GM18526 (cell line): ENCODE results near the gene KRT5.

ENCODE experiments used
- POLR2A ChIP-seq: IDR thresholded peaks from 3 replicates; pipeline ENCODE4 v1.6.1; 2011; ENCODE audit not compliant: insufficient read length; ENCODE audit errors: extremely low read depth

The KRT5 gene

GRCh38 chr12:52515927-52516831, 4.0 kb downstream of the KRT5 start:
- TF ChIP-seq POLR2A, result no peak

- TF ChIP-seq POLR2A, result no peak
Measured at GRCh38 chr12:52515319-52515646, 4.9 kb downstream of the KRT5 start.

GRCh38 chr12:52514471-52515318, 5.5 kb downstream of the KRT5 start:
- no peak for TF ChIP-seq POLR2A

- no peak for TF ChIP-seq POLR2A
Measured at GRCh38 chr12:52513736-52514135, 6.5 kb downstream of the KRT5 start.

DNA sequence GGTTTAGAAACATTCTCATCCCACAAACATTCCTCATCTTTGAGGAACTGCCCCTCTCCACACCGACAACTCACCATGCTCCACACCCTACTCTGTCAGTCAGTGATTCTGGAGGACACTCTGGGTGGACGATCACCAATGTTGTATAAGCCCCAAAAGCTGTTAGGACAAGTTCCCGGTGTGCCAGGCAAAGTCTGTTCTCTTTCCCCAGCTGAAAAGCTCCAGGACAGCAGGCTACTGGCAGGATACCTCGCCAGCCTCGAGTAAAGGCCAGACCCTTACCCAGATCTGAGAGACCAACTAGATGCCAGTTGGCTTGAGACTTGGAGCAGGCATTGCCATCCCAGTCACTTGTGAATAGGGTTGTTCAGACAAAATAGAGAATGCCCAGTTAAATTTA, 12.0 kb downstream of the KRT5 start:
- no peak for TF ChIP-seq POLR2A

DNA sequence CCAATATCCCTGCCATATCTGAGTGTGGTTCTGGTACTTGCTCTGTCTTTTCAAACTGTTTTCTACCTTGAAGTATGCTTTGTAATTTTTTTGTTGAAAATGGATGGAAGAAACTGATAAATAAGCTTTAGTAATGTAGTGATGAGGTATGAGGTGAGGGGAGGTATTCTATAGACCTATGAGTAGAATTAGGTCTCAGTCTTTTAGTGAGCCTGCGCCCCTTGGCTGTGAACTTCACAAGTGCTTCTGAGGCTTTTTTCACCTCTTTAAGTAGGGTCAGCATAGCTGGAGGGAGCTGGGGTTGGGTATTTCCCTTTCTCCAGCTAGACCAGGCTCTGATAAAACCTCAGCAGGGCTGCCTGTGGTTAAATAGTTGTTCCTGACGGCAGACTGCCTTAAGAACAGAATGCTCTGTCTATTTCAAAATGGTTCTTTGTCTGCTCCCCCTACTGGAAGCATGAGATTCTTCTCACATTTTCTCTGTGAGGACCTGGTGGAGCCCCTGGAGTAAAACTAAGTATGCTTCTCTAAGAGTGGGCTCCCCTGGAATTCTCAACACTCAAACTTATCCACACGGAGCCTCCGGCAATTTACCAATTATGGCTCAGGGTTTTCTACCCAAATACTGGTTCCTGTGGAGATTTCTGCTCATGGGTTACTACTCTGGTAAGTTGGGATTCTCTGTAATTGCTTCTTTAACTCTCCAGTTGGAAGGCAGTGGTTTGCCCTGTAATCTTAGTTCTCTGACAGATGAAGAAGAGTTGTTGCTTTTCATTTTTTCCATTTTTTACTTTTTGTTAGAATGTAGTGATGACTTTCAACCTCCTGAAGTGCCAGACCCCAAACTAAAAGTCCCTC, 13.1 kb downstream of the KRT5 start:
- no peak for TF ChIP-seq POLR2A

DNA sequence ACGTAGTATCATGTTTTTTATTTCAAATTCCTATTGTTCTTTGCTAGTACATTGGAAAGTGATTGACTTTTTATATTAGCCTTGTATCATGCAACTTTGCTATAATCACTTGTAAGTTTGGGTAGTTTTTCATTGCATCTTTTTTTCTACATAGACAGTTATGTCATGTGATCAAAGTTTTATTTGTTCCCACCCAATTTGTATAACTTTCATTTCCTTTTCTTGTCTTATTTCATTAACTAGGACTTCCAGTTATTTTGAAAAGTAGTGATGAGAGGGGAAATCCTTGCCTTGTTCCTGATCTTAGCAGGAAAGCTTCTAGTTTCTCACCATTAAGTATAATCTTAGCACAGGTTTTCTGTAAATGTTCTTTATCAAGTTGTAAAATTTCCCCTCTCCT, 17.3 kb downstream of the KRT5 start:
- TF ChIP-seq POLR2A, result no peak

DNA sequence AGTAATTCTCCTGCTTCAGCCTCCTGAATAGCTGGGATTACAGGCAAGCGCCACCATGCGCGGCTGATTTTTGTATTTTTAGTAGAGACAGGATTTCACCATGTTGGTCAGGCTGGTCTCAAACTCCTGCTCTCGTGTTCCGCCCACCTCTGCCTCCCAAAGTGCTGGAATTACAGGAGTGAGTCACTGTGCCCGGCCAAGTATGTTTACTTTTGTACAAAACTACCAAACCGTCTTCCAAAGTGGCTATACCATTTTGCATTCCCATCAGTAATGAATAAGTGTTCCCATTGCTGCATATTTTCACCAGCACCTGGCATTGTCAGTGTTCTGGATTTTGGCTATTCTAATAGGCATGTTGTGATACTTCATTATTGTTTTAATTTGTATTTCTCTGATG, 18.7 kb downstream of the KRT5 start:
- no peak for TF ChIP-seq POLR2A

GRCh38 chr12:52499806-52500560, 20.2 kb downstream of the KRT5 start:
- no peak for TF ChIP-seq POLR2A

DNA sequence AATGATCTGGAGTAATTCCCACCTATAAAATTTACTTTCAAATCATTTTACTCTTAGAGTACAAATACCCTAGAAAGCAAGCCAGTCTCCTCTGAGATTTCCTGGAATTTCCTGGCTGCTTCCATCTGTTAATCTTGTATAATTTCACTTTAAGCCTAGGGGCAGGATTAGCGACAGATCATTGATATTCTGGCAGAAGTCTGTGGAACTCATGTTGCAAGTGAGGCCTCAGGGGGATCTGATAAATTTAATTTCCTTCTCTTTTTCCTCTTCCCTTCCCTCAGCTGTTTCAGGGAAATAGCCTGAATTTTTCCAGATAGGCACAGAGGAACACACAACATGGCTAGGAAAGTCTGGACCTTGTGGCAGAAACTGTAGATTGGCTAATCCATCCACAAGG, 21.2 kb downstream of the KRT5 start:
- TF ChIP-seq POLR2A, result no peak

GRCh38 chr12:52497975-52498374, 22.2 kb downstream of the KRT5 start:
- no peak for TF ChIP-seq POLR2A

- no peak for TF ChIP-seq POLR2A
Measured at GRCh38 chr12:52496590-52497071, 23.6 kb downstream of the KRT5 start.

GRCh38 chr12:52496054-52496453, 24.1 kb downstream of the KRT5 start:
- no peak for TF ChIP-seq POLR2A

DNA sequence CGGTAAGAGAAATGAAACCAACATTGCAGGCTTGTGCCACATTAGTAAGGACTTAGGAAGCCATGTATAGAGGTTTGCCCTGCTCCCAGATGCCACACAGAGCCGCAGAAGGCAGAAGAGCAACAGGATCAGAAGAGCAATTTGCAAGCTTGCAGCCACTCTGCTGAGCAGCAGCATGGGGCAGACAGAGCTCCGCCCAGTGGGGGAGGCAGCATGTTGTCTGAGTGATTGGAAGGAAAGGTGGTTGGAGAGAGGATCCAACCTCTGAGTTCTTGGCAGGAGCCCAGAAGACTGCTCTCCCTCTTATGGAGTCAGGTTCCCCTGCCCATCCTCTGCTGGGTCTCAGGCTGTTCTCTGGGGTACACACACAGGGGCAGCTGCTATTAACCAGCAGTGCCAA, 24.8 kb downstream of the KRT5 start:
- no peak for TF ChIP-seq POLR2A
